GM15510 (cell line): ENCODE data around the gene IGFLR1.

Experiments used
- POLR2A ChIP-seq: IDR thresholded peaks from 3 replicates; pipeline ENCODE4 v1.6.1; 2011; ENCODE audit warnings: borderline replicate concordance; ENCODE audit not compliant: insufficient read length; ENCODE audit errors: extremely low read depth

The IGFLR1 gene

GRCh38 chr19:35783469-35784434 lies 41.5 kb upstream of the IGFLR1 start:
- no peak for TF ChIP-seq POLR2A

DNA sequence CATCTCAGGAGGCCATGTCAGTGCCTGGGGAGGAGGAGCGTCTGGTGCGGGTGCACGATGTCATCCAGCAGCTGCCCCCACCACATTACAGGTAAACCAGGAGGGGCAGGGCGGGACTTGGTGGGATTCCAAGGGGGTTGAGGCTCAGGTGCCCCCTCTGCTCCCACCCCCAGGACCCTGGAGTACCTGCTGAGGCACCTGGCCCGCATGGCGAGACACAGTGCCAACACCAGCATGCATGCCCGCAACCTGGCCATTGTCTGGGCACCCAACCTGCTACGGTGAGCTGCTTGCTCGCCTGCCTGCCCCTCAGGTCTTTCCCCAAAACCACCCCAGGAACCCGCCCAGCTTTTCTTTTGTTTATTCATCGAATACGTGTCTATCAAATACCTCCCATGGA lies 40.3 kb upstream of the IGFLR1 start:
- no peak for TF ChIP-seq POLR2A

DNA sequence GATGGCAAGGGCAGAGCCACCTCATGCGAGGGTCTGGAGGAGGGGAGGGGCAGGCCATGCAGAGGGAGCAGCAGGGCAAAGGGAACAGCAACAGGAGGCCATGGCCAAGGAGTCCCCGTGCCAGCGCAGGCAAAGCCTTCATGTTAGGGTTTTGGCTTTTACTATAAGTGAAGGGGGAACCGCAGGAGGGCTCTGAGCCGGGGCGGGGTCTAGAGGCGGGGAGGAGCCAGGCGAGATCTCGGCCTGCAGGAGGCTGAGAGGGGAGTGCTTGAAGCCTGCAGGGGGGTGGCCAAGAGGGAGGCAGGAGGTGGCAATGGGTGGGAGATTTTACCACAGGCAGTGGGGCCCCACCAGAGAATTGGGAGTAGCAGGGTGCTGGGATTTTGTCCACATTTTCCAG lies 39.4 kb upstream of the IGFLR1 start:
- no peak for TF ChIP-seq POLR2A

DNA sequence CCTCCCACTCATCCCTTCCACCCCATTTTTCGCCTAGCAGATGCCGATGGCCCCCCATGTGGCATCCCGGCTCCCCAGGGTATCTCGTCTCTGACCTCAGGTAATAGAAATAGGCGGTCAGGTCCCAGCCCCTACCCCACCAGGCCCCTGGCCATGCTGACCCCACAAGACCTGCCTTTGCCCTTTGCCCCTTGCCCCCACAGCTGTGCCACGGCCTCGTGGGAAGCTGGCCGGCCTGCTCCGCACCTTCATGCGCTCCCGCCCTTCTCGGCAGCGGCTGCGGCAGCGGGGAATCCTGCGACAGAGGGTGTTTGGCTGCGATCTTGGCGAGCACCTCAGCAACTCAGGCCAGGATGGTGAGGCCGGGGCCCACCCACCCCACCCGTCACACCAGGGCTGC lies 38.5 kb upstream of the IGFLR1 start:
- no peak for TF ChIP-seq POLR2A

DNA sequence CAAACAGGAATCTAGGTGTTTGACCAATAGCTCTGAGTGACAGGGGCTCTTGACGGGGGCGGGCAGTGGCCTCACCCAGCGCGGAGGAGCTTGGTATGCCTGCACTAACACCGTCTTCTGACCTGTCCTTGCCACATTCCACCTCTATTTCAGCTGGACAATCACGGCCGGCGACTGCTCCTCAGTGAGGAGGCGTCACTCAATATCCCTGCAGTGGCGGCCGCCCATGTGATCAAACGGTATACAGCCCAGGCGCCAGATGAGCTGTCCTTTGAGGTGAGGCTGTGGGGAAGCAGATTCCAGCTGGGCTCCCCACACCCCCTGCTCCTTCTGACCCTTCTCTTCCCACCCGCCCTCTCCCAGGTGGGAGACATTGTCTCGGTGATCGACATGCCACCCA lies 37.8 kb upstream of the IGFLR1 start:
- TF ChIP-seq POLR2A, result no peak

DNA sequence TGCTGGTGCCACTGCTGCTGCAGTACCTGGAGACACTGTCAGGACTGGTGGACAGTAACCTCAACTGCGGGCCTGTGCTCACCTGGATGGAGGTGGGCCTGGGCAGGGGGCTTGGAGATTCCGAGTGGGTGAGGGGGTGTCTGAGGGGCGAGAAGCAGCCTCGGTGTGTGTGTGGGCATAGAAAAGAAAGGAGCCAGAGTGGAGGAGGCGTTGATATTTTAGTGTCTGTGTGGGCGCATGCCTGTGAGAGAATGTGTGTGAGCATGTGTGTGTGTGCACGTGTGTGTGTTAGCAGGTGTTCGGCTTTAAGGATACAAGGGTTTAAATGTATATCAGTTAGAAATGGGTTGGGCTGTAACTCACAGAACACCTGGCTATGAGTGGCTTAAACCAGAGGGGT lies 36.8 kb upstream of the IGFLR1 start:
- no peak for TF ChIP-seq POLR2A

DNA sequence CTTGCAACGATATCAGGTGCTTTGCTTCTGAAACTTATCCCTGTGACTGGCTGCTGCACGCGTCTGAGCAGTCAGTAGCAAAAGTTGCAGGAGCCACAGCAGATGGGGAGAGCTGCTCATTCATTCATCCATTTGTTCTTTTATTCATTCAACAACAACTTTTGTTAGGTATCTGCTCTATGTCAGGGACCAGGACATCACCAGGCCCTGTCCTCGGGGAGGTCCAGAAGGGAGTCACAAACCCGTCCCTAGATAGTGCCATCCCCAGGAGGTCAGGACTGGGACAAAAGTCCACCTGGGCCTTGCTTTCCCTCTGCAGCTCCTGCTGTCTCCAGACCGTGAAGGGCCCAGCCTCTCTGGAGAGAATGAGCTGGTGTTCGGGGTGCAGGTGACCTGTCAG lies 35.7 kb upstream of the IGFLR1 start:
- no peak for TF ChIP-seq POLR2A

GRCh38 chr19:35777086-35777841 lies 35.0 kb upstream of the IGFLR1 start:
- no peak for TF ChIP-seq POLR2A

DNA sequence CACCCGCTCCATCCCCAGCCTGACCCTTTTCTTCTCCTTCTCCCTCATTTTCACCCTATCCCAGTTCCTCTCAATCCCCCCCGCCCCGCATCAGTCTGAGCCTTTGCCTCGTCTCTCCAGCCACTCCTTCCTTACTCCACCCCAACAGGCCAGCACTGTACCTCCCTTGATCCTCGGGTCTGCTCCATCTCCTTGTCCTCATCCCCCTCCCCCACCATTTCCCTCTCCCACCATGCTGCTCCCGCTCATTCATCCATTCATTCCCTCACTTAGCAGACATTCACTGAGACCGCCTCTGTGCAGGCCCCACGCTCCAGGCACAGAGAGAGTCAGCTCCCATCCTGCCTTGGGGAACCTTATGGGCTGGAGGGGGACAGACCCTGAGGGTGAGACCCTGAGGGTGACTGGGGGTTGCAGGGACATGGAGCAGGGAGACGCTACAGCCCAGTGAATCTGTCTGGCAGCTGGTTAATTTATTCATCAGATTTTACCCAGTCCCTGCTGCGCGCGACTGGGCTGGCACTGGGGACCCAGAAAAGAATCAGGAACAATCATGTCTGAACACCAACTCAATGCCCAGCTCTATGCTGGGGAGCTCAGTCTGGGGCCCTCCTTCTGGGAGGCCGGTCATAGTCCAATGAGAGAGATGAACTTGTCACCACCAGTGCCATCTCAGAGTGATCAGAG lies 34.0 kb upstream of the IGFLR1 start:
- no peak for TF ChIP-seq POLR2A

DNA sequence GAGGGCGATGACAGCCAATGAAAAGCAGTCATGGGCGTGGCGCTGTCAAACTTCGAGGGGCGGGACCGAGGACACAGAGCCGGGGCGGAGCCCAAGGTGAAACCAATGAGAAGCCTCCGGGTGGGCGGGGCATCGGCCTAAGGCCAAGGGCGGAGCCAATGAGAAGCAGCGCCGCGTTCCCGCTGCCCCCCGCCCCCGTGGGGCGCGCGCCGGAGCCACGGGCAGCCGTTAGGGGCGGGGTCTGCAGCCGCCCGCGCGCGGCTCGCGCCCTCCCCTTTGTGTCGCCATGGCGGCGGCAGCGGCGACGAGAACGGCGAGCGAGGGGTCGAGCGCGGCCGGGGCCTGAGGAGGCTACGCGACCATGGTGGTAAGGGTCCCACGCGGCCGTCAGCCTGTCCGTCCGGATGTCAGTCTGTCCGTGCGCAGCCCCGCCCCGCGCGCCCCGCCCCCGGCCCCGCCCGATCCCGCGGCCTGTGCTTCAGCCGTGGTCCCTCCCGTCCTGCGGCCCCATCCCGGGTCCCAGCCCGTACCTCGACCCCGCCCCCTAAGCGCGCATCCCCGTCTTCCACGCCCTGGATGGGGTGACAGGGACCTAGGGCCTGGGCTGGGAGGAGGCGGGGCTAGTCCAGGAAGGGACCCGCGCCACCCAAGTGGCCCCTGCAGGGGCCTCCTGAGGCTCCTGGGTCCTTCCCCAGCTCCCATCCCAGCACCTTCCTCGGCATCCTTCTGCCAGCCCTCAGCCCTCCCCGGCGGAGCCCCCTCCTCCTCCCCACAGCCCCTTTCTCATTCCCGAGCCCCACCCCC lies 33.2 kb upstream of the IGFLR1 start, which contains the start of gene ARHGAP33:
Gene ARHGAP33, plus strand, starts transcription at position 267 of the 804 bp plus-strand sequence. Its CDS starts 95 bp downstream, at position 362.
- peak; percentile 51 for TF ChIP-seq POLR2A

DNA sequence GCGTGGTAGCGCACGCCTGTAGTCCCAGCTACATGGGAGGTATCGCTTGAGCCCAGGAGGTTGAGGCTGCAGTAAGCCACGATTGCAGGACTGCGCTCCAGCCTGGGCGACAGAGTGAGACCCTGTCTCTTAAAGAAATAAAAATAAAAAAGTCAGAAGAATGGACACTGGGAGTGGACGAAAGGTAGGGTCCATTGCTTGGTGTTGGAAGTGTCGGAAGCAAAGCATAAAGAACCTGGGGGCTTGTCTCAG lies 32.7 kb upstream of the IGFLR1 start:
- no peak for TF ChIP-seq POLR2A

GRCh38 chr19:35774274-35775045 lies 32.2 kb upstream of the IGFLR1 start:
- no peak for TF ChIP-seq POLR2A

DNA sequence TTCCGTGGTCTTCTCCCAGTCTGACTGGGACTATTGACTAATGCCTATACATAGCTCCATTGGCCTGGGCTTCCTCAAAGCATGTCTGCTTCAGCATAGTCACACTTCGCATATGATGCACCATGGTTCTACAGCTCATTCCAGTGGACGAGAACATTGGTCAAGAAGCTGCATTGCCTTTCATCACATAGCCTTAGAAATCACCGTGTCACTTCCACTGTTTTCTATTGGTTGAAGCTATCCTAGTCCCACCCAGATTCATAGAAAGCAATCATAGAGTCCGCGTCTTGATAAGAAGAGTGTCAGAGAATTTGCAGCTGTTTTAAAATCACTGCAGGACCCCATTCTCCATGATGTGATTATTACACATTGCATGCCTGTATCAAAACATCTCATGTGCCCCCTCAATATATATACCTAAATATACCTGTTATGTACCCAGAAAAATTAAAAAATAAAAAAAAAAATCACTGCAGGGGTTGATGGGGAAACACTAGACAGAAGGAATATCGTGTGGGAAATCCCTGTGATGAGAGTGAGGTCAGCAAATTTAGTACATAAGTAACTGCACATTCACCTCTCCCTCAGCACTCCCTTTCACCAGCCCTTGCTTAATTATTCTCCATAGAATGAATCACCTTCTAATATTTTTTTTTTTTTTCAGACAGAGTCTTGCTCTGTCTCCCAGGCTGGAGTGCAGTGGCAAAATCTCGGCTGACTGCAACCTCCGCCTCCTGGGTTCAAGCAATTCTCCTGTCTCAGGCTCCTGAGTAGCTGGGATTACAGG lies 31.0 kb upstream of the IGFLR1 start:
- TF ChIP-seq POLR2A, result no peak
